GM23338 (cell line): ENCODE data around the gene MERTK. TPM values are rescaled to one million over a fixed set of nuclear protein-coding genes. Genes with fewer than 3 reads are reported as not detected.

Experiments used
- ATAC-seq: fragments of 200-7000 bp; cut with Tn5 transposase; 3 replicates; pipeline ENCODE4 v1.9.1; 2020
- DNase-seq: peaks from one replicate; pipeline ENCODE4 v3.0.0-alpha.2; 2015; ENCODE audit warnings: low spot score
- H2AFZ ChIP-seq: fragments of 200-600 bp; sonication (generic); 2 replicates; pipeline ENCODE4 v1.8.0; 2016; ENCODE audit warnings: antibody characterized with exemption, mild to moderate bottlenecking, moderate library complexity
- H3F3A ChIP-seq: fragments of 200-600 bp; sonication (generic); replicated peaks from 2 replicates; pipeline ENCODE4 v1.8.0; 2017; ENCODE audit warnings: antibody characterized with exemption, mixed run types, low read depth
- H3K27ac ChIP-seq: fragments of 200-600 bp; sonication (generic); 2 replicates; pipeline ENCODE4 v1.6.1; 2016; ENCODE audit warnings: low read depth
- H3K27me3 ChIP-seq: fragments of 200-600 bp; sonication (generic); 2 replicates; pipeline ENCODE4 v1.8.0; 2016; ENCODE audit warnings: mild to moderate bottlenecking, mixed run types, moderate library complexity; ENCODE audit not compliant: insufficient read depth
- H3K36me3 ChIP-seq: fragments of 200-600 bp; sonication (generic); 2 replicates; pipeline ENCODE4 v1.8.0; 2016; ENCODE audit warnings: mild to moderate bottlenecking; ENCODE audit not compliant: insufficient read depth
- H3K4me1 ChIP-seq: fragments of 200-600 bp; sonication (generic); 2 replicates; pipeline ENCODE4 v1.8.0; 2016; ENCODE audit warnings: mild to moderate bottlenecking, moderate library complexity; ENCODE audit not compliant: insufficient read depth
- H3K4me2 ChIP-seq: fragments of 200-600 bp; sonication (generic); 2 replicates; pipeline ENCODE4 v1.7.1; 2017; ENCODE audit warnings: mixed run types
- H3K4me3 ChIP-seq: fragments of 200-600 bp; sonication (generic); 2 replicates; pipeline ENCODE4 v1.6.1; 2016; ENCODE audit warnings: mixed run types
- H3K79me2 ChIP-seq: fragments of 200-600 bp; sonication (generic); replicated peaks from 2 replicates; pipeline ENCODE4 v1.8.0; 2017; ENCODE audit warnings: mild to moderate bottlenecking; ENCODE audit not compliant: insufficient read depth
- H3K9me2 ChIP-seq: fragments of 200-600 bp; sonication (generic); 2 replicates; pipeline ENCODE4 v1.8.0; 2017; ENCODE audit not compliant: insufficient read depth
- H4K20me1 ChIP-seq: fragments of 200-600 bp; sonication (generic); replicated peaks from 2 replicates; pipeline ENCODE4 v1.8.0; 2017; ENCODE audit warnings: mild to moderate bottlenecking; ENCODE audit not compliant: insufficient read depth
- H3K27ac Mint-ChIP-seq: 2 replicates; pipeline ENCODE4 v1.8.0; 2020; ENCODE audit warnings: inconsistent platforms, mild to moderate bottlenecking, moderate library complexity, mixed read lengths
- H3K27me3 Mint-ChIP-seq: 3 replicates; pipeline ENCODE4 v1.8.0; 2022; ENCODE audit warnings: low read depth, mild to moderate bottlenecking, moderate library complexity, mixed read lengths, inconsistent platforms; ENCODE audit not compliant: insufficient read depth, poor library complexity
- H3K36me3 Mint-ChIP-seq: 3 replicates; pipeline ENCODE4 v1.8.0; 2021; ENCODE audit warnings: low read depth, mild to moderate bottlenecking, inconsistent platforms, moderate library complexity, mixed read lengths
- H3K4me1 Mint-ChIP-seq: 3 replicates; pipeline ENCODE4 v1.8.0; 2020; ENCODE audit warnings: mild to moderate bottlenecking, inconsistent platforms, mixed read lengths
- H3K4me3 Mint-ChIP-seq: 3 replicates; pipeline ENCODE4 v1.8.0; 2021; ENCODE audit warnings: moderate library complexity, mild to moderate bottlenecking, inconsistent platforms, mixed read lengths
- H3K9me3 Mint-ChIP-seq: 3 replicates; pipeline ENCODE4 v1.8.0; 2020; ENCODE audit warnings: moderate library complexity, mild to moderate bottlenecking, inconsistent platforms, mixed read lengths
- CREB1 ChIP-seq: fragments of 250-450 bp; sonication (Bioruptor Pico); IDR thresholded peaks from 2 replicates; pipeline ENCODE4 v1.5.0; 2020; ENCODE audit warnings: low read depth, mild to moderate bottlenecking, moderate library complexity
- CTCF ChIP-seq, 2 experiments: fragments of 200-600 bp in 1 of 2; sonication (generic) in 1 of 2; conservative IDR thresholded peaks; 2 replicates each; pipeline versions ENCODE4 v1.5.1 to v1.6.1; 2016 to 2017; ENCODE audit warnings: antibody characterized with exemption in 2 of 2, low read depth in 2 of 2, mild to moderate bottlenecking in 2 of 2, moderate library complexity in 1 of 2
- EZH2 ChIP-seq: fragments of 200-600 bp; sonication (generic); IDR thresholded peaks from one replicate; pipeline ENCODE4 v1.8.0; 2017; ENCODE audit warnings: antibody characterized with exemption, mild to moderate bottlenecking, low read depth; ENCODE audit not compliant: unreplicated experiment
- EZH2phosphoT487 ChIP-seq: fragments of 200-600 bp; sonication (generic); IDR thresholded peaks from one replicate; pipeline ENCODE4 v1.8.1; 2018; ENCODE audit warnings: antibody characterized with exemption; ENCODE audit not compliant: unreplicated experiment
- JUNB ChIP-seq: IDR thresholded peaks from one replicate; pipeline ENCODE4 v1.6.1; 2016; ENCODE audit warnings: antibody characterized with exemption; ENCODE audit not compliant: unreplicated experiment
- NANOG ChIP-seq: IDR thresholded peaks from 2 replicates; pipeline ENCODE4 v1.6.1; 2016; ENCODE audit warnings: antibody characterized with exemption, borderline replicate concordance
- POLR2AphosphoS5 ChIP-seq: IDR thresholded peaks from 2 replicates; pipeline ENCODE4 v1.6.1; 2016; ENCODE audit warnings: antibody characterized with exemption, low read depth
- REST ChIP-seq: IDR thresholded peaks from one replicate; pipeline ENCODE4 v1.6.1; 2018; ENCODE audit warnings: antibody characterized with exemption; ENCODE audit not compliant: unreplicated experiment
- STAT1 ChIP-seq: IDR thresholded peaks from one replicate; pipeline ENCODE4 v1.6.1; 2016; ENCODE audit warnings: antibody characterized with exemption; ENCODE audit not compliant: unreplicated experiment
- ZNF114 ChIP-seq: fragments of 250-450 bp; sonication (Bioruptor Pico); IDR thresholded peaks from 2 replicates; pipeline ENCODE4 v1.5.0; 2020; ENCODE audit warnings: mild to moderate bottlenecking, moderate library complexity
- ZNF462 ChIP-seq: fragments of 250-450 bp; sonication (Bioruptor Pico); IDR thresholded peaks from 2 replicates; pipeline ENCODE4 v1.5.0; 2020; ENCODE audit warnings: mild to moderate bottlenecking, moderate library complexity
- polyA plus RNA-seq: library from polyadenylated mRNA; unstranded; fragments of >200 nt; fragmentation: Nextera tagmentation; extraction: Ambion mirVana; gene quantifications from 2 replicates; pipeline ENCODE4 v1.2.1, GENCODE V29; 2016
- total RNA-seq: library from RNA; depleted of rRNA; stranded (reverse); fragments of >200 nt; shearing (Covaris generic); gene quantifications from 2 replicates; pipeline ENCODE4 v1.2.3, GENCODE V29; 2014

MERTK gene
- total and polyA plus RNA-seq, 2 experiments from 2014 or later: 3.0 to 9.0 TPM

- H3K4me2 ChIP-seq: no peak overlapping the region
- H3K27ac Mint-ChIP-seq: no peak overlapping the region
- ATAC-seq (no peak), DNase-seq (no peak)
- H3K27me3 ChIP-seq: no peaks in the 10 kb centered on the region
- H3K36me3 ChIP-seq: no peaks in the 10 kb centered on the region
- no peaks in the 10 kb centered on the region for H4K20me1 ChIP-seq
- no peaks in the 10 kb centered on the region for H3K4me1 ChIP-seq
- H2AFZ ChIP-seq: no peak overlapping the region
- no peaks in the 10 kb centered on the region for H3F3A ChIP-seq
- H3K9me2 ChIP-seq: no peaks in the 10 kb centered on the region
- H3K27ac ChIP-seq: no peak overlapping the region
- H3K9me3 Mint-ChIP-seq: no peaks in the 10 kb centered on the region
- no peaks in the 10 kb centered on the region for H3K36me3 Mint-ChIP-seq
- TF ChIP-seq ZNF114 (CRISPR knock-in tag) (no peak), ZNF462 (no peak), POLR2AphosphoS5 (no peak), CTCF (conservative IDR thresholded peaks at IDR 0.05; ENCODE audit: low read depth in 2 of 2) (no peak), STAT1 (no peak), CREB1 (CRISPR knock-in tag) (no peak), REST (no peak), NANOG (no peak), JUNB (no peak), EZH2phosphoT487 (no peak), EZH2 (no peak)
- H3K4me1 Mint-ChIP-seq: 0 out of 3 replicates have a peak, but pooled peaks cover 7% of the 10 kb centered on the region
- no peak overlapping the region for H3K4me3 ChIP-seq
- H3K27me3 Mint-ChIP-seq: peaks cover 3% of the 10 kb centered on the region
- no peak overlapping the region for H3K4me3 Mint-ChIP-seq
- no peaks in the 10 kb centered on the region for H3K79me2 ChIP-seq
Observed at GRCh38 chr2:111923276-111923804, 24.9 kb downstream of the MERTK start.
